A673 (cell line): Measurements from ENCODE around the gene FHIT.

Source experiments
- CTCF ChIP-seq: fragments of 300-800, 200-600 bp; sonication (generic); conservative IDR thresholded peaks from 2 replicates; pipeline ENCODE4 v1.5.1; 2017; ENCODE audit warnings: low read depth, mild to moderate bottlenecking, antibody characterized with exemption, low read length, moderate library complexity, mixed read lengths
- EZH2 ChIP-seq: fragments of 200-600 bp; sonication (generic); IDR thresholded peaks from 2 replicates; pipeline ENCODE4 v1.6.1; 2017; ENCODE audit warnings: borderline replicate concordance, low read depth, mild to moderate bottlenecking, mixed read lengths, antibody characterized with exemption, low read length; ENCODE audit not compliant: poor library complexity, severe bottlenecking

DNA sequence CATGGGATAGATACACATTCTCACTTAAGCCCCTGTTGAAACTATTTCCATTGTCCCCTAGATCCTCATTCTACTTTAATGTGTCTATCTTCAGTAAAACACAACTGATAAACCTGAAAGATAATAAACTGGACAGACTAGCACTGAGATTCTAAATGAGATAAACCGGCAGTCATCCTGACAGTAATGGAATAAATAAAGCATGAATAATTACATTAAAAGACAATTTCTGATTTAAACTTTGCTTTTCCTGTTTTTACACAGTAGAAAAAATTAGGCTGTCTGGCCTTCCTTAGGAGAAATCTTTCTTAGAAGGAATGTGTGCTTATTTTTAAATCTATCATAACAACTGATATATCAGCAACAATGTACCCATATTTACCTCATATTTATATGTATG lies 232.4 kb downstream of the FHIT start:
- TF ChIP-seq CTCF (no peak), EZH2 (no peak)
